Heart left ventricle (tissue), 16 donors: Measurements from ENCODE around the gene PLK3. TPM values are rescaled to one million over a fixed set of nuclear protein-coding genes. Genes with fewer than 3 reads are reported as not detected.
A peak's percentile ranks its signal among the peaks of the same experiment; 100 is the strongest.

Experiments used
- ATAC-seq, 4 donors: fragments of 200-7000 bp; cut with Tn5 transposase; one replicate each; pipeline ENCODE4 v1.9.1; 2020 to 2022; ENCODE audit warnings: moderate library complexity in 4 of 4, mild to moderate bottlenecking in 3 of 4, moderate number of reproducible peaks in 1 of 4
- DNase-seq, 5 donors: peaks; one replicate each; pipeline ENCODE4 v3.0.0-alpha.2; 2020
- H3K27ac ChIP-seq, 12 donors: fragments of 200-600 bp; sonication (generic) in 4 of 12; one replicate each; pipeline versions ENCODE4 v1.5.0 to v1.8.0; 2016 to 2022; ENCODE audit warnings: mild to moderate bottlenecking in 2 of 12
- H3K27me3 ChIP-seq, 9 donors: fragments of 200-600 bp; sonication (generic) in 2 of 9; one replicate each; pipeline versions ENCODE4 v1.5.1 to v1.8.0; 2016 to 2022; ENCODE audit warnings: mild to moderate bottlenecking in 3 of 9
- H3K36me3 ChIP-seq, 9 donors: fragments of 200-600 bp; sonication (generic) in 2 of 9; one replicate each; pipeline versions ENCODE4 v1.5.0 to v1.8.0; 2018 to 2022; ENCODE audit warnings: mild to moderate bottlenecking in 2 of 9
- H3K4me1 ChIP-seq, 12 donors: fragments of 200-600 bp; sonication (generic) in 4 of 12; one replicate each; pipeline versions ENCODE4 v1.5.0 to v1.8.0; 2016 to 2022; ENCODE audit warnings: mild to moderate bottlenecking in 3 of 12
- H3K4me3 ChIP-seq, 12 donors: fragments of 200-600 bp; sonication (generic) in 4 of 12; one replicate each; pipeline versions ENCODE4 v1.5.0 to v1.8.0; 2017 to 2022; ENCODE audit warnings: mild to moderate bottlenecking in 9 of 12, moderate library complexity in 4 of 12
- H3K9me3 ChIP-seq, 12 donors: fragments of 200-600 bp; sonication (generic) in 4 of 12; one replicate each; pipeline versions ENCODE4 v1.5.0 to v1.8.0; 2016 to 2022; ENCODE audit warnings: mild to moderate bottlenecking in 1 of 12
- POLR2A ChIP-seq, 2 donors: fragments of 450-650 bp; IDR thresholded peaks; one replicate each; pipeline ENCODE4 v1.6.1; 2017; ENCODE audit warnings: antibody characterized with exemption in 2 of 2, mild to moderate bottlenecking in 2 of 2, moderate library complexity in 2 of 2
- WGBS, 4 donors: extraction: QIAGEN DNeasy Blood & Tissue Kit in 2 of 4; methylation state at CpG; one replicate each; pipeline versions ENCODE4 v1.1.5 to v1.1.7; 2013 to 2018; 5-methylcytosine and 5-hydroxymethylcytosine counted together
- intact Hi-C, 10 donors: fragments of 100-400 bp; cut with DNase I; formaldehyde crosslinking; loops; one replicate each; pipeline versions ENCODE4 v1.11.1 to v1.14.2; 2022
- polyA plus RNA-seq, 2 donors: library from polyadenylated mRNA; stranded (reverse); fragments of 200-250 nt; gene quantifications; one replicate each; pipeline ENCODE4 v1.2.3, GENCODE V29; 2013
- total RNA-seq, 9 donors: library from RNA; depleted of rRNA in 2 of 9; stranded (reverse); fragments of >200 nt in 2 of 9; fragmentation: NEBNext Ultra II Directional in 3 of 9; extraction: Animal tissue kit (Norgen Biotek cat#: 25700) in 3 of 9; gene quantifications; one replicate each; pipeline versions ENCODE4 v1.1.0 to v1.2.4, GENCODE V29; 2016 to 2023
- TF ChIP-seq, protein P1 (sequence below), 12 donors: fragments of 200-600 bp; sonication (generic) in 4 of 12; IDR thresholded peaks; one replicate each; pipeline versions ENCODE4 v1.5.0 to v1.8.0; 2018 to 2022; ENCODE audit warnings: antibody characterized with exemption in 12 of 12, mild to moderate bottlenecking in 5 of 12
- donor health status: ischemic (EF 13 %, LVEDD 7.1; RV severe dilation, severe dysfunction).
- donor health status: healthy with polysubstance abuse.
- donor health status: DM: no; HTN: yes; CAD: no.
- donor health status: DM: no; HTN: no; CAD: no.
- donor health status: ischemic (EF 25% LVEDD 6.9; RV normal size, moderate dysfunction).
- donor health status: ischemic (EF 25% LVEDD 5.7; RV mildly dilated, moderate dysfunction).
- donor health status: healthy.
- donor health status: DM: yes; HTN: yes; CAD: no.
- donor health status: ischemic (EF 35%, LVEDD 5.7; RV mildly dilated, moderate dysfunction).
- donor health status: nonischemic (EF 11% LVEDD 7.7; RV severe dilation, severe dysfunction).
- donor health status: DM: yes; HTN: yes; CAD: no.
- donor health status: PGD.
- donor health status: ischemic (EF 29% LVEDD 5.4; RV normal size, mild dysfunction).
- donor health status: nonischemic (EF 23%, LVEDD 6.1; RV moderate dilation, normal function).

PLK3 gene
- total and polyA plus RNA-seq, 11 donors, result 4.5 to 17.9 (median 6.6) TPM

DNA sequence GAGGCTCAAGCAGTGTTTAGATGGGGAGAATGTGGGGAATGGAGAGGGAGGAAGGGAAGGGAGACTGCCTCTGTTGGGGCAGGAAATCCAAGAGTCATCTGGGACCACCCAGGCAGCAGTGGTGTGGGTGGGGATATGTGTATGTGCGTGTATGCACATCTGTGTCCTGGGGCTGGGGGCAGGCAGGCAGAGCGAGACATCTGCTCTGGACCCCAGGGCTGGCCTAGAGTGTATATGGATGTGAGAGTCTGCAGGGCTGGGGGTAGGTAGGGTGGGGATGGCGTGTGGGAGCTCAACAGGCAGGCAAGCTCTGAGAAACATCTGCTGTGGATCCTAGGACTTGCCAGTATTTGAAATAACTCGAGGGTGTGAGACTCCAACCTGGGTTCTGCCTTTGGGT is 39.4 kb downstream of the PLK3 start:
- peak overlapping the region in 1 of 12 donors; percentile 30 for H3K27ac ChIP-seq
- no peak for TF ChIP-seq POLR2A (IDR thresholded peaks at IDR 0.05)
- TF ChIP-seq, protein P1, sequence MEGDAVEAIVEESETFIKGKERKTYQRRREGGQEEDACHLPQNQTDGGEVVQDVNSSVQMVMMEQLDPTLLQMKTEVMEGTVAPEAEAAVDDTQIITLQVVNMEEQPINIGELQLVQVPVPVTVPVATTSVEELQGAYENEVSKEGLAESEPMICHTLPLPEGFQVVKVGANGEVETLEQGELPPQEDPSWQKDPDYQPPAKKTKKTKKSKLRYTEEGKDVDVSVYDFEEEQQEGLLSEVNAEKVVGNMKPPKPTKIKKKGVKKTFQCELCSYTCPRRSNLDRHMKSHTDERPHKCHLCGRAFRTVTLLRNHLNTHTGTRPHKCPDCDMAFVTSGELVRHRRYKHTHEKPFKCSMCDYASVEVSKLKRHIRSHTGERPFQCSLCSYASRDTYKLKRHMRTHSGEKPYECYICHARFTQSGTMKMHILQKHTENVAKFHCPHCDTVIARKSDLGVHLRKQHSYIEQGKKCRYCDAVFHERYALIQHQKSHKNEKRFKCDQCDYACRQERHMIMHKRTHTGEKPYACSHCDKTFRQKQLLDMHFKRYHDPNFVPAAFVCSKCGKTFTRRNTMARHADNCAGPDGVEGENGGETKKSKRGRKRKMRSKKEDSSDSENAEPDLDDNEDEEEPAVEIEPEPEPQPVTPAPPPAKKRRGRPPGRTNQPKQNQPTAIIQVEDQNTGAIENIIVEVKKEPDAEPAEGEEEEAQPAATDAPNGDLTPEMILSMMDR (IDR thresholded peaks at IDR 0.05), result no peak
- no peaks in the 10 kb centered on the region for H3K36me3 ChIP-seq
- H3K4me1 ChIP-seq, result peaks cover 0 to 21% (median 8%) of the 10 kb centered on the region in 12 donors
- H3K4me3 ChIP-seq, result no peak overlapping the region
- H3K9me3 ChIP-seq, result no peaks in the 10 kb centered on the region
- peaks cover 0 to 8% (median 0%) of the 10 kb centered on the region in 9 donors for H3K27me3 ChIP-seq
- intact Hi-C loops, result loop anchor here in 9 of 10 donors (5.0 to 10.0 kb wide), 10 partner anchors 42 to 463 kb away; partner anchors contain the start of genes EIF2B3 (in 2 of the 9), HECTD3 (in 2 of the 9), UROD (in 2 of the 9) and BEST4 (in 1 of the 9)
- ATAC-seq (peak in 1 of 4 donors; percentile 16), DNase-seq (peak in 1 of 5 donors; percentile 17)
- 54 to 78% (median 69%) methylated on average over 4 of the region's 4 CpGs for WGBS, 4 donors

DNA sequence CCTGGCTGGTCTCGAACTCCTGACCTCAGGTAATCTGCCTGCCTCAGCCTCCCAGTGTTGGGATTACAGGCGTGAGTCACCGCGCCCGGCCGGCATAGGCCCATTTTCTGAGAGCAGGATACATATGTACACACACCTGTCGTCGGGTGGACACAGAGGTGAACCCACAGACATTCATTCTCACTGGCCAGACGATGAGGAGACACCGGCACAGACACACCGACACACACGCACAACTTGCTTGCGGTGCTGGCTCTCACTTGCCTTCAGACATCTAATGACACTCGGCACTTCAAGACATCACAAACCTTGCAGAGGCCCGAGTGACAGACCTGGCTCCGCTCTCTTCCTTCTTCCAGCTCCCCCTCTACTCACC is 42.3 kb downstream of the PLK3 start:
- peak overlapping the region; percentile 14 to 74 (median 62) for H3K4me3 ChIP-seq
- no peaks in the 10 kb centered on the region for H3K9me3 ChIP-seq
- no peaks in the 10 kb centered on the region for H3K36me3 ChIP-seq
- DNase-seq, result no peak
- ATAC-seq, result peak in 2 of 4 donors; percentile 4 to 20
- H3K4me1 ChIP-seq, result peaks cover 0 to 12% (median 6%) of the 10 kb centered on the region in 12 donors
- peaks cover 0 to 8% (median 0%) of the 10 kb centered on the region in 9 donors for H3K27me3 ChIP-seq
- intact Hi-C loops, result loop anchor here in 2 of 10 donors (10.0 kb wide), 2 partner anchors 132 to 142 kb away; partner anchors contain the start of gene EIF2B3 (in 1 of the 2)
- no peak for TF ChIP-seq POLR2A (IDR thresholded peaks at IDR 0.05)
- TF ChIP-seq, protein P1 (IDR thresholded peaks at IDR 0.05), result no peak
- 67 to 71% (median 69%) methylated on average over 16 of the region's 16 CpGs for WGBS, 4 donors
- peak overlapping the region in 9 of 12 donors; percentile 35 to 75 (median 62) for H3K27ac ChIP-seq

DNA sequence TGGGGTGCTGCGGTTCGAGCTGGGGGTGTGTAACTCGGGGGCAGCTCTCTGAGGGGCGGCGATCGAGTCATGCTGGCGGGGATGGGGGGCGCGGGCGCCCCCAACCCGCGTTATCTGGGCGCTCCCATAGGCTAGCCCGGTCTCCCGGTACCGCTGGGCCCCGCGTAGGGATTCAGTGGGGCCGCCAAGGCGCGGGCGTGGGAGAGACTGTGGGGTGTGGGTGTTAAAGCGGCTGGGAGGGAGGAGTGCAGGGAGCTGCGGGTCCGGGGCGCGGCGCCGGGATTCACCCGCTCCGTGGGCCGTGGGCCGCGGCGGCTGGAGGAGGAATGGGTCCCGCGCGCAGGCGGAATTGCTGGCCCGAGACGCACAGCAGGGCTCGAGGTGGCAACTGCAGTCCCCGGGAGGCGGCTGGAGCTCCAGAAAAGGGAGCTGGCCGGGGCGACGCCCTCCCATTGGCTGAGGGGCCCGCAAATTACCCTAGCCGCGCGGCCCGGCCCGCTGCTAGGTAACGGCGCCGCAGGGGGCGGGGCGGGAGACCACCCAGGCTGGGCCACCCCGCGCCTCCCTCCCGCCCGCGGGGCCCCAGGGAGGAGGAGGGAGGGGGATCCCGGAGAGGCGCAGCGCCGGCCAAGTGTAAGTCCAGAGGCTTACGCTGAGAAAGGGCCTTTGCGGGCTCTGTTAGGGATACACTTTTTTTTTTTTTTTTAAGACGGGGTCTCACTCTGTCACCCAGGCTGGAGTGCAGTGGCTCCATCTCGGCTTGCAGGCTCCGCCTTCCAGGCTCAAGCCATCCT is 42.9 kb downstream of the PLK3 start, which contains the start of gene PTCH2:
Gene PTCH2, minus strand, starts transcription at position 392 of the 794 bp plus-strand sequence. Its CDS starts 321 bp downstream, at position 71.
- intact Hi-C loops, result loop anchor here in 2 of 10 donors (10.0 kb wide), 2 partner anchors 132 to 142 kb away; partner anchors contain the start of gene EIF2B3 (in 1 of the 2)
- WGBS, 4 donors, result 2 to 7% (median 3%) methylated on average over 17 to 72 of the region's 72 CpGs
- peak; percentile 74 to 96 (median 91) for ATAC-seq

More for the DNA sequence above, 42.9 kb downstream of the PLK3 start, which contains the start of gene PTCH2:
- no peaks in the 10 kb centered on the region for H3K36me3 ChIP-seq
- H3K27ac ChIP-seq, result peak within 1 kb of the TSS in 9 of 12 donors; percentile 35 to 75 (median 62)
- peaks cover 0 to 14% (median 7%) of the 10 kb centered on the region in 12 donors for H3K4me1 ChIP-seq
- peak; percentile 67 to 84 (median 77) for DNase-seq
- TF ChIP-seq POLR2A (IDR thresholded peaks at IDR 0.05), result no peak
- TF ChIP-seq, protein P1 (IDR thresholded peaks at IDR 0.05), result no peak
- no peaks in the 10 kb centered on the region for H3K9me3 ChIP-seq
- H3K27me3 ChIP-seq, result peaks cover 0 to 8% (median 0%) of the 10 kb centered on the region in 9 donors
- peak within 1 kb of the TSS; percentile 14 to 74 (median 62) for H3K4me3 ChIP-seq
